ENCODE data around the gene EOLA1. TPM values are rescaled to one million over a fixed set of nuclear protein-coding genes. Genes with fewer than 3 reads are reported as not detected.
"Not testable (repeated sequence)": the region's sequence is repeated elsewhere in the genome, so short reads cannot be mapped to it uniquely, and the experiment has no call there.

The EOLA1 gene
- polyA plus RNA-seq, 4 donors, result 18.2 to 30.6 (median 25.2) TPM

GRCh38 chrX:149497626-149498025 is 43.2 kb upstream of the EOLA1 start:
- Histone ChIP-seq H3K4me3 (ENCODE audit: low read depth in 1 of 3, low read length in 3 of 3) (no peak overlapping the region), H3K27ac (ENCODE audit: low read depth in 1 of 3, low read length in 2 of 3) (no peak overlapping the region), H3K9me3 (ENCODE audit: control insufficient read depth in 2 of 2, insufficient read depth in 1 of 2, low read depth in 1 of 2, low read length in 1 of 2) (no peaks in the 10 kb centered on the region), H3K4me1 (ENCODE audit: control insufficient read depth in 3 of 3, insufficient read depth in 2 of 3, low read depth in 1 of 3, low read length in 2 of 3) (peaks cover 5 to 25% (median 9%) of the 10 kb centered on the region in 3 donors), H3K27me3 (ENCODE audit: control insufficient read depth in 3 of 3, insufficient read depth in 3 of 3, low read length in 3 of 3) (no peaks in the 10 kb centered on the region), H3K36me3 (ENCODE audit: control insufficient read depth in 3 of 3, insufficient read depth in 2 of 3, low read depth in 1 of 3, low read length in 3 of 3) (peaks cover 0 to 55% (median 12%) of the 10 kb centered on the region in 3 donors)
- WGBS, 3 donors, result 66 to 94% (median 90%) methylated on average over 2 of the region's 2 CpGs
- FAIRE-seq, result no peak
- no peak for DNase-seq

- no peak for FAIRE-seq
- H3K9me3 ChIP-seq (ENCODE audit: control insufficient read depth in 2 of 2, insufficient read depth in 1 of 2, low read depth in 1 of 2, low read length in 1 of 2), result no peaks in the 10 kb centered on the region
Measured at GRCh38 chrX:149498767-149499166, 42.0 kb upstream of the EOLA1 start.

GRCh38 chrX:149499766-149500165 is 41.0 kb upstream of the EOLA1 start:
- FAIRE-seq, result no peak
- no peak for DNase-seq
- Histone ChIP-seq H3K4me3 (ENCODE audit: low read depth in 1 of 3, low read length in 3 of 3) (no peak overlapping the region), H3K9me3 (ENCODE audit: control insufficient read depth in 2 of 2, insufficient read depth in 1 of 2, low read depth in 1 of 2, low read length in 1 of 2) (no peaks in the 10 kb centered on the region), H3K36me3 (ENCODE audit: control insufficient read depth in 3 of 3, insufficient read depth in 2 of 3, low read depth in 1 of 3, low read length in 3 of 3) (peaks cover 0 to 34% (median 12%) of the 10 kb centered on the region in 3 donors), H3K27ac (ENCODE audit: low read depth in 1 of 3, low read length in 2 of 3) (no peak overlapping the region), H3K27me3 (ENCODE audit: control insufficient read depth in 3 of 3, insufficient read depth in 3 of 3, low read length in 3 of 3) (no peaks in the 10 kb centered on the region), H3K4me1 (ENCODE audit: control insufficient read depth in 3 of 3, insufficient read depth in 2 of 3, low read depth in 1 of 3, low read length in 2 of 3) (peaks cover 0 to 8% (median 0%) of the 10 kb centered on the region in 3 donors)
- WGBS, 3 donors, result 62 to 86% (median 81%) methylated on average over 5 of the region's 5 CpGs

More at GRCh38 chrX:149498767-149499166, 42.0 kb upstream of the EOLA1 start:
- Histone ChIP-seq H3K27ac (ENCODE audit: low read depth in 1 of 3, low read length in 2 of 3) (no peak overlapping the region), H3K4me3 (ENCODE audit: low read depth in 1 of 3, low read length in 3 of 3) (no peak overlapping the region), H3K4me1 (ENCODE audit: control insufficient read depth in 3 of 3, insufficient read depth in 2 of 3, low read depth in 1 of 3, low read length in 2 of 3) (peaks cover 3 to 14% (median 3%) of the 10 kb centered on the region in 3 donors), H3K27me3 (ENCODE audit: control insufficient read depth in 3 of 3, insufficient read depth in 3 of 3, low read length in 3 of 3) (no peaks in the 10 kb centered on the region), H3K36me3 (ENCODE audit: control insufficient read depth in 3 of 3, insufficient read depth in 2 of 3, low read depth in 1 of 3, low read length in 3 of 3) (peaks cover 0 to 43% (median 12%) of the 10 kb centered on the region in 3 donors)
- WGBS, 3 donors, result 82 to 95% (median 93%) methylated on average over 4 of the region's 4 CpGs
- DNase-seq, result no peak

DNA sequence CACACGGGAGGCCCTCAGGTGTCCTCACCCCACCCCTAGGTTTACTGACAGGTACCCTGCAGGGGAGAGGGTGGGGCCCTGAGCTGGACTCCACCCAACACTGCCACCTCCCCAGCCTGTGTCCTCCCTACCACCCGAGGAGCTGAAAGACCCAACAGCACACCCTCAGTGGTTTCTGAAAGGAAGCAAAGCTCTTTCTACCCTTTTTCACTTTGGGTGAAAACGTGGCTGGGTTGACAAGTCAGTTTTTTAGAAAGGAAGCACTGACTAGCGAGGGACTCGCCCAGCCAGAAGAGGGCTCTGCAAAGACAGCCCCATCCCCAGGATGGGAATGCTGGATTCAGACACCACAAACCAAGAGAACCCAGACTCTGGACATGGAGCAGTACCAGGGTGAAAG is 37.9 kb upstream of the EOLA1 start:
- not testable (repeated sequence) for FAIRE-seq; H3K27ac ChIP-seq (ENCODE audit: low read depth in 1 of 3, low read length in 2 of 3)
- WGBS, 3 donors, result 45 to 88% (median 52%) methylated on average over 3 to 5 of the region's 5 CpGs

GRCh38 chrX:149503446-149503845 is 37.4 kb upstream of the EOLA1 start:
- H3K4me1 ChIP-seq (ENCODE audit: control insufficient read depth in 3 of 3, insufficient read depth in 2 of 3, low read depth in 1 of 3, low read length in 2 of 3); H3K9me3 ChIP-seq (ENCODE audit: control insufficient read depth in 2 of 2, insufficient read depth in 1 of 2, low read depth in 1 of 2, low read length in 1 of 2); H3K27me3 ChIP-seq (ENCODE audit: control insufficient read depth in 3 of 3, insufficient read depth in 3 of 3, low read length in 3 of 3); FAIRE-seq; H3K4me3 ChIP-seq (ENCODE audit: low read depth in 1 of 3, low read length in 3 of 3); DNase-seq: not testable (repeated sequence)
- H3K36me3 ChIP-seq (ENCODE audit: control insufficient read depth in 3 of 3, insufficient read depth in 2 of 3, low read depth in 1 of 3, low read length in 3 of 3), result peaks cover 0 to 13% (median 5%) of the 10 kb centered on the region in 3 donors
- H3K27ac ChIP-seq (ENCODE audit: low read depth in 1 of 3, low read length in 2 of 3), result peak overlapping the region in 1 of 3 donors; percentile 65
- 29 to 80% (median 59%) methylated on average over 2 to 5 of the region's 10 CpGs for WGBS, 3 donors

More for the DNA sequence above, 37.9 kb upstream of the EOLA1 start:
- H3K36me3 ChIP-seq (ENCODE audit: control insufficient read depth in 3 of 3, insufficient read depth in 2 of 3, low read depth in 1 of 3, low read length in 3 of 3), result peaks cover 0 to 15% (median 6%) of the 10 kb centered on the region in 3 donors
- not testable (repeated sequence) for DNase-seq; H3K4me1 ChIP-seq (ENCODE audit: control insufficient read depth in 3 of 3, insufficient read depth in 2 of 3, low read depth in 1 of 3, low read length in 2 of 3); H3K27me3 ChIP-seq (ENCODE audit: control insufficient read depth in 3 of 3, insufficient read depth in 3 of 3, low read length in 3 of 3); H3K4me3 ChIP-seq (ENCODE audit: low read depth in 1 of 3, low read length in 3 of 3); H3K9me3 ChIP-seq (ENCODE audit: control insufficient read depth in 2 of 2, insufficient read depth in 1 of 2, low read depth in 1 of 2, low read length in 1 of 2)

DNA sequence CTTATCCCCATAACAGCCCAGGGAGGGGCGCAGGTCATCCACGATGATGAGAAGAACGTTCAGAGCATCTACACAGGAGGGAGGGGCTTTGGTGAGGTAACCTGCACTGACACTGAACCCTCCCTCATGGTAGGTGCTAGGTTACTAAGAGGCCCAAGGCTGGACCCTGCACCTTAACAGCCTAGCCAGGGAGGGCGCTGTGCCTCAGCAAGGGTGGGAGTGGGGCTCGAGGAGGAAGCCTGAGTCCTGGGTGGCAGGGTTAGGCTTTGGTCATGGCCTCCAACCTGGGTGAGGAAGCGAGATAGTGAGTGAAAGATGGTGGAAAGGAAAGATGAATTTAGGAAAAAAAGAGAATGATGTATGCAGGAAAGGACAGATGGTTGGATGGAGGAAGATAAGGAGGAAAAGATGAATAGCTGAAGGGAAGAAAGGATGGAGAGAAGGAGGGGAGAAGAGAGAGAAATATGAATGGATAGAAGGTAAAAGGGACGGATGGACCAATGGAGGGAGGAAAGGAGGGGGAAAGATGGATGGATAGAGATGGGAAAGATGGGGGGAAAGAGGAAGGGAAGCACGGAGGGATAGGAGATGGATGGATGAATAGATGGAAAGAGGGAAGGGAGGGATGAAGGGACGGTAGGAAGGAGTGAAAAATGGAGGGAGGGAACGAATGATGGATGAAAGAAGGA is 36.4 kb upstream of the EOLA1 start:
- Histone ChIP-seq H3K9me3 (ENCODE audit: control insufficient read depth in 2 of 2, insufficient read depth in 1 of 2, low read depth in 1 of 2, low read length in 1 of 2) (no peaks in the 10 kb centered on the region), H3K4me1 (ENCODE audit: control insufficient read depth in 3 of 3, insufficient read depth in 2 of 3, low read depth in 1 of 3, low read length in 2 of 3) (peaks cover 0 to 9% (median 0%) of the 10 kb centered on the region in 3 donors), H3K27ac (ENCODE audit: low read depth in 1 of 3, low read length in 2 of 3) (peak overlapping the region; percentile 82 to 98 (median 87)), H3K36me3 (ENCODE audit: control insufficient read depth in 3 of 3, insufficient read depth in 2 of 3, low read depth in 1 of 3, low read length in 3 of 3) (peaks cover 0 to 13% (median 5%) of the 10 kb centered on the region in 3 donors), H3K4me3 (ENCODE audit: low read depth in 1 of 3, low read length in 3 of 3) (peak overlapping the region; percentile 26 to 75 (median 59)), H3K27me3 (ENCODE audit: control insufficient read depth in 3 of 3, insufficient read depth in 3 of 3, low read length in 3 of 3) (no peaks in the 10 kb centered on the region)
- no peak for FAIRE-seq
- WGBS, 3 donors, result 34 to 47% (median 44%) methylated on average over 10 of the region's 10 CpGs
- DNase-seq, result peak; percentile 12 to 27

DNA sequence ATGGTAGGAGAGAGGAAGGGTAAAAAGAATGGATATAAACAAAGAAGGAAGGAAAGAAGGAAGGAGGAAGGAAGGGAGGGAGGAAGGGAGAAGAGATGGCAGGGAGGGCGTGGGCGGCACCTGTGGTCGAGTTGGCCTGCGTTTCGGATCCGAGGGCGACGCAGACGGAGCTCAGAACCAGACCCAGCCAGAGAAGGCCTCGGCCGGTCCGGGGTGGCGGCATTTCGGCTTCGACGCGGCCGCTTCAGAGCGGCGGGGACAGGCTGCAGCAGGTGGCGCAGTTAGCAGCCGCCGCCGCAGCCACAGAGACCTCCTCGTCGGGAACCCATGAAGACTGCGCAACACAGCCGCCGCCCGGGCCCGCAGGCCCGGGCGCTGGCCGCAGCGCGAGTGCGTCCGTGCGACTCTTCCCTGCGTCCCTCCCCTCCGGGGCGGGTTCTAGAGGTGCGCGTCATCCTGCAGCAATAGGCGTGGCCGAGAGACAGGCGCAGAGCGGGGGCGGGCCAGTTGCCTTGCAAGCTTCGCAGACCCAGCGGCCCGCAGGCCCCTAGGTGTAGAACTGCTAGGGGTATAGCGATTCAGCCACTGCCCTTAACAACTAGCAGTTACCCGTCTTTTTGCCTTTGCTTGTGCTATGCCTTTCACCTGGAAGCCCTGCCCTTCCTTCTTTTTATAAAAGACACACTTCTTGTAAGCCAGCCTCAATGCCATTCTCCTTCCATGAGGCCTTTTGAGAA is 35.7 kb upstream of the EOLA1 start, which contains the start of gene IDS:
Gene IDS, minus strand, starts transcription at position 392 of the 737 bp plus-strand sequence. Its CDS starts 169 bp downstream, at position 223.
- FAIRE-seq, result no peak
- Histone ChIP-seq H3K27me3 (ENCODE audit: control insufficient read depth in 3 of 3, insufficient read depth in 3 of 3, low read length in 3 of 3) (no peaks in the 10 kb centered on the region), H3K4me1 (ENCODE audit: control insufficient read depth in 3 of 3, insufficient read depth in 2 of 3, low read depth in 1 of 3, low read length in 2 of 3) (peaks cover 0 to 9% (median 0%) of the 10 kb centered on the region in 3 donors), H3K36me3 (ENCODE audit: control insufficient read depth in 3 of 3, insufficient read depth in 2 of 3, low read depth in 1 of 3, low read length in 3 of 3) (peaks cover 0 to 10% (median 5%) of the 10 kb centered on the region in 3 donors), H3K9me3 (ENCODE audit: control insufficient read depth in 2 of 2, insufficient read depth in 1 of 2, low read depth in 1 of 2, low read length in 1 of 2) (no peaks in the 10 kb centered on the region), H3K4me3 (ENCODE audit: low read depth in 1 of 3, low read length in 3 of 3) (peak within 1 kb of the TSS; percentile 26 to 75 (median 59)), H3K27ac (ENCODE audit: low read depth in 1 of 3, low read length in 2 of 3) (peak within 1 kb of the TSS; percentile 82 to 98 (median 87))
- peak; percentile 87 to 88 for DNase-seq
- WGBS, 3 donors, result 0 to 27% (median 4%) methylated on average over 13 to 54 of the region's 54 CpGs

GRCh38 chrX:149505671-149506070 is 35.1 kb upstream of the EOLA1 start:
- H3K4me3 ChIP-seq (ENCODE audit: low read depth in 1 of 3, low read length in 3 of 3), result peak overlapping the region in 1 of 3 donors; percentile 75
- FAIRE-seq, result no peak
- H3K27ac ChIP-seq (ENCODE audit: low read depth in 1 of 3, low read length in 2 of 3), result peak overlapping the region in 2 of 3 donors; percentile 44 to 98
- peaks cover 0 to 6% (median 5%) of the 10 kb centered on the region in 3 donors for H3K36me3 ChIP-seq (ENCODE audit: control insufficient read depth in 3 of 3, insufficient read depth in 2 of 3, low read depth in 1 of 3, low read length in 3 of 3)
- no peaks in the 10 kb centered on the region for H3K27me3 ChIP-seq (ENCODE audit: control insufficient read depth in 3 of 3, insufficient read depth in 3 of 3, low read length in 3 of 3)
- no peak for DNase-seq
- peaks cover 0 to 9% (median 0%) of the 10 kb centered on the region in 3 donors for H3K4me1 ChIP-seq (ENCODE audit: control insufficient read depth in 3 of 3, insufficient read depth in 2 of 3, low read depth in 1 of 3, low read length in 2 of 3)
- H3K9me3 ChIP-seq (ENCODE audit: control insufficient read depth in 2 of 2, insufficient read depth in 1 of 2, low read depth in 1 of 2, low read length in 1 of 2), result no peaks in the 10 kb centered on the region
- WGBS, 3 donors, result 78 to 87% (median 83%) methylated on average over 9 of the region's 9 CpGs
